HG03354 (cell line): ENCODE results near the gene SAXO1.

Source experiments
- ATAC-seq: cut with Tn5 transposase; IDR thresholded peaks from one replicate; pipeline ENCODE4 v1.9.1; 2021; ENCODE audit warnings: mild to moderate bottlenecking; ENCODE audit not compliant: unreplicated experiment, poor library complexity, severe bottlenecking

SAXO1 gene

GRCh38 chr9:18922161-18922885 is 110.7 kb downstream of the SAXO1 start:
- no peak for ATAC-seq

DNA sequence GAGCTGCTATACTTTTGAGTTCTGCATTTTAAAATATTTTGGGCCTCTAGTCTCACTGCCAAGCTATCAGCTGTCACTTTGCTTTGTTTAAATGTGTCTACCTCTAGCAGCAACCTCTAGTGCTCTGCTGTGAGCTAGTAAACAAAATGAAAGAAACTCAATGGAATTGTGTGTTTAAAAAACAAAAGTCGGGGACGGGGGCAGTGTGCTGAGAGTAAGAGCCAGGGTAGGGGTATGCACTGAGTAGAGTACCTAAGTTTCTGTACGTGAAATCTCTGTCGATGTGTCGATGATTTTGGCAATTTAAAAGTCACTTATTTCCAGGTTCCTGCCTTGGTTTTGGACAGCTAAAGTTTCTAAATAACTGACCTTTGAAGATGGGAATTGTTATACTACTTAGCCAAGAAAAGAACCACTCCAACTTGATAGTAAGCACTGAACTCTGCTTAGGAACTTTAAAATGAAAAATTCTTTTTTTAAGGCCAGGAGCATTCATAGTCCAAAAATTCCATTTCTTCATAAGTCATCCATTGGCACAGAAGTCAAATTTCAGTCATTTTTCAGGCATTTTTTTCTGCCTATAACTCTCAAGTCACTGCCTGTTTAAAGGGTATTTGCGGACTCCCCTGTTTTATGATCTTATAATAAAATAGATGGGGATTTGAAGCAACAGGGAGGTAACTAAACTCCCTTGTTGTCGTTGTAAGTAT is 111.5 kb downstream of the SAXO1 start:
- ATAC-seq, result no peak

DNA sequence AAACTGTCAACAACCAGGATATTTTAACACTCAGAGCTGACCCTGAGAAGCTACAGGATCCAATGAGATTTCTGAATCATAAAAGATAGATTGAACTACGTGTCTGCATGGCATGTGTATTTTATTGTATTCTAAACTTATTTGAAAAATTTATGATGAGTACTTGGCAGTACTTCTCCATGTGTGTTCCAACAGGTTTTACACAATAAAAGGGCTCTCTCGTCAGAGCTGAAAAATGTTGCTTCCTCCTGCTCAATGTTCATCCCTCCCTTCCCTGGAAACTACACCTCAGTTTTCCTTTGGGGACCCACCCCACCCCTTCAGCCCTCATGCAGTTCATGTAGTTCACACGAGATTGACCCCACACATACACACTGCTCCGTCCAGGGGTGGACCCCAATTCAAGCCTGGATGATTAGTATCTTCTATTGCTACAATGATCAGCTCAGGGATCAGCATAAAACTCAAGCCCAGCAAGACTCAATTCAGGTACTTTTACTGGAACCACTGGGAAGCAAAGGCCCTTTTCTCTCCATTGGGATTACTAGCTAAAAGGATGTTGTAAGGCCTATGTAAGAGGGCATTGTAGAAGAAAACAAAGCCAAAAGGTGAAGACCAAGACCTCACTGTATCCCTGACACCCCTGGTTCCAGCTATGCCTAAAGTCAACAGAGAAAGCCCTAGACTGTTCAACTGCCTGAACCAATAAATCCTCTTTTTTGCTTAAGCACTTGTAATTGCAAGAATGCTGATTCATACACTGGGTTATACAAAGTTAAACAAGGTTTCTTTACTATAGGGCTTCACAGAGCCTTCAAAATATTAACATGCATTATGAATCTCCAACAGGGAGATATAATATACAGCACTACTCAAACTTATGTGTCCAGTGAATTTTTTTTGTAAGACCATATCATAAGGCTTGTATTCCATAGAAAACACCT is 112.6 kb downstream of the SAXO1 start:
- no peak for ATAC-seq

DNA sequence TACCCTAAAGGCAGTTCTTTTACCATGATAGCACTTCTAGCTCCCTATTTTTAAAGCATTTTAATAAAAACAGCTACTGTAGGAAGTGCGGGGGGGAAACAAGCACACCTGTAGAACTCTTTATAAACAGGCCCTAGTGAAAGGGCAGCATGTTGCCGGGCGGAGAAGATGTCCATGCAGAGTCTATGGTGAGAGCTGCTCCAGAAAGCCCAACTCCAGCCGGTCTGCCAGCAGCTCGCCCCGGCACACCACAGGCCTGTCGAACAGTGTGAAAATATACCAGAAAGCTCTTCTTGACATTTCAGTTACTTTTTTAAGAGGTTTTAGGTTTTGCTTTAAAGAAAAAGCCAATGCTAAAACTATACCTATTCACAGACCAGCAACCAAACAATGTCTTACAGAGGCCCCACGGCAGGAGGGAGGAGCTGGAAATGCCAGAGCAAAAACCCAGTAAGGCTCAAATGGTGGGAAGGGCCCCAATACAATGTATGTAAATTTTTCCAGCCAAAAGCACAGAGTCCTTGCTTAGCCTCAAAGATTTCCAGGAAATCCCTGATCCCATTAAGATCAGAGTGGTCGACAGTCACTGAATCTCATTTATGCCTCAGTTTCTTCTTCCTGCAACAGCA is 121.2 kb downstream of the SAXO1 start:
- ATAC-seq, result no peak

GRCh38 chr9:18910916-18911315 is 122.1 kb downstream of the SAXO1 start:
- ATAC-seq, result no peak

DNA sequence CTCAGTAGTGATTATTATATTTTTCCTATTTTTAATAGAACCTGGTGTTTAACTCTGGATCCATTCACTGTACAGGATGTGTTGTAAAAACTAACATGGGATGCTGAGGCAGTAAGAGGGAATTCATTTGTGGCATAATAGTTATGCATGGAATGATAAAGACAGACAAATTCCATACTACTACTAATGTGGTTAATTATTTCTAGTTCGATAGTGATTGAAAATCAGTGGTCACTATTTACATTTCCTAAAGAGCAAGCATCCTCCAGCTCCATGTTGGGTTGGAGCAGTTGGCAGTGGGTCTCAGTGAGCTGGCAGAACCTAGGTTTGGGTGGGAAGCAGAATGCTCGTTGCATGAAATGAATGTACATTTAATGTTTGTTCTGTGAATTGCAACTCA is 122.6 kb downstream of the SAXO1 start:
- ATAC-seq, result no peak

DNA sequence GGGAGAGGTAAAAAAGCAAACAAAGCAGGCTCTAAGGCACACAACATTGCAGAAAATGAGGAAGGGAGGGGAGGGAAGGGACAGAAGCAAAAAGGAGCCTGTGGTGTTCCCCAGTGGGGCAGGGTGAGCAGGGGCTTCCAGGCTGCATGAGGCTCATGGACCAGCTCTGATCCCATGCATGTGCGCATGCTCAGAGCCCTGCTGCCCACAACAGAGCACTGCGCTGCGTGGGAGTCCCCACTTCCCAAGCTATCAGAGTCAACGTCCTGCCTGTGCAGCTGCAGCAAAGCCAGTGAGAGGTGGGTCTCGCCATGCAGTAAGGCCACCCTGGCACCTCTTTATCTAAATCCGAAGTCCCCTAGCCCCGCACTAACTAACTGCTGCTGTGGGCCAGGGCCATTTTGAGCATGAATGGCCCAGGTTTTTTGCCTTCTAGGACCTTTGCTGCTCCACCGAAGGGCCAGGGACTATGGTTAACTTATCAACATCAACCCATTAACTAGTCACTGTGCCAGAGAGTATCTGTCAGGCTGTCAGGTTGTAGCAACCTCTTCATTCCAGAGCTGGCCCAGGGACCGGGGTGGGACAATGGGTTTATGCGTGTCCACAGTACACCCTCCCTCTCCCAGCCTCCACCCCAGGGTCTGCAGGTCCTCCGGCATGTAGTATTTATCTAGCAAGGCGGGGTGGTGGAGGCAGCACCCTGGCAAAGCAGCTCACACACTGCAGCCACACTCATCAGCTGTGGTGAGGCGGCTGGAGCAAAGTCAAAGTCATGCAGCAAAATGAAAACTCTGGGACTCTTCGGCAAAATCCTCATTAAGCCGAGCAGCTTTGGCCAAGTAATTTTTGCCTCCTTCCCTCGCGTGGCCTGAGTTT is 123.6 kb downstream of the SAXO1 start:
- no peak for ATAC-seq

- no peak for ATAC-seq
These were observed 124.9 kb downstream of the SAXO1 start for GRCh38 chr9:18907927-18908625.

GRCh38 chr9:18906656-18907395 is 126.2 kb downstream of the SAXO1 start:
- ATAC-seq, result no peak

- ATAC-seq, result no peak
These were observed 127.0 kb downstream of the SAXO1 start for GRCh38 chr9:18905883-18906629.

GRCh38 chr9:18905028-18905882 is 127.8 kb downstream of the SAXO1 start:
- no peak for ATAC-seq

- ATAC-seq, result no peak
These were observed 129.6 kb downstream of the SAXO1 start for GRCh38 chr9:18903450-18903849.

DNA sequence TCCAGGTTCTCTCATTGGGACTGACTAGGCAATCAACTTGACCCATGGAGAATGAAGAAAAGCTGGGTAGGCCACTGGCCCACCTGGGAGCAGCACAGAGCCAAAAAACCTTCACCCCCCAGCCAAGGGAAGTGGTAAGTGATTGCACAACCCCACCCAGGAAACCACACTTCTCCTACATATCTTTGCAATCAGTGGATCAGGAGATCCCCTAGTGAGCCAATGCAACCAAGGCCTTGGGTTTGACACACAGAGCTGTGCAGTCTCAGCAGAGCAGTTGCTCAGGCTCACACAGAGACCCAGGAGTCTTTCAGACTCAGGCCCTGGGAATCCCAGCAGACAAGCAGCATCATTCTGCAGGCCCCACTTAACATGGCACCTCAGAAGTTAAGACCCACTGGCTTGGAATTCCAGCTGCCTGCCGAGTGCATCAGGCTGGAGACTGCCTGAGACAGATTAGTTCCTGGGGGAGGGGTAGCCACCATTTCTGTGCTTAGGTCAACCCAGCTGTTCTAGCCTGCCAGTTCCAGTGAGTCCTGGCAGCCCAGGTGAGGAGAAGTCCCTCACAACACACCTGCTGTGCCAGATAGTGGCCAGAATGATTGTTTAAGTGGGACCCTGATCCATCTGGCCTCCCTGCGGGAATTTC is 136.4 kb downstream of the SAXO1 start:
- ATAC-seq, result no peak

- ATAC-seq, result no peak
These were observed 137.0 kb downstream of the SAXO1 start for GRCh38 chr9:18896004-18896403.

- ATAC-seq, result no peak
These were observed 139.5 kb downstream of the SAXO1 start for GRCh38 chr9:18893491-18893890.

DNA sequence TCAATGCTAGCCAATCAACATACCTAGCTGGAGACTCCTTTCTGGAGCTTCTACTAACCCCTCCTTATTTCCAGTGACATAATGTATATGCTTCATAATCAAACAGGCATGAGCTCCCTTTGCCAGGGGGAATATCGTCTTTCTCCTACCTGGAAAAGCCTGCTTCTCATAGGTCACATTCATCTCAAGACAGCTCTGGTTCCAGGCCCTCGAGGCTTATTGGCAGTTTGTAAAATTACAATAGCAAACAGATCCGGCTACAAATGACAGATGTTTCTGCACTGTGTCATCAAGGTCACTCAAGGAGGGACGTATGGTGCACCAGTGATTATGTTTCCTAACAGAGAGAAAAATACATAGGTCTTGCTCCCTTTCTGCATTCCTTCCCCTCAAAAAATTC is 140.0 kb downstream of the SAXO1 start:
- no peak for ATAC-seq
